HepG2 (cell line): ENCODE results near the gene TREML4. TPM values are rescaled to one million over a fixed set of nuclear protein-coding genes. Genes with fewer than 3 reads are reported as not detected.

Source experiments
- ATAC-seq: fragments of 200-7000 bp; cut with Tn5 transposase; 3 replicates; pipeline ENCODE4 v1.9.1; 2020; ENCODE audit warnings: mild to moderate bottlenecking, moderate library complexity
- BruUV-seq: library from RNA; stranded (reverse); fragments of 400-500 nt; replicated peaks from 2 replicates; lab custom pipeline; 2021; lab: Mats Ljungman, UMichigan
- CTCF ChIA-PET: fragments of 300-600 bp; formaldehyde crosslinking; extraction: SDS; loops from one replicate; lab custom pipeline; 2021; ENCODE audit warnings: low total read pairs, inconsistent platforms, low intra/inter-chr PET ratio; lab: Yijun Ruan, JAX
- POLR2A ChIA-PET: fragments of 350-600 bp; sonication (Branson Sonifier 250); formaldehyde crosslinking; loops from one replicate; lab custom pipeline; 2020; ENCODE audit warnings: antibody characterized with exemption, inconsistent platforms; lab: Yijun Ruan, JAX
- DNase-seq: peaks from one replicate; pipeline ENCODE4 v3.0.0-alpha.2; 2015; ENCODE audit warnings: low spot score
- FAIRE-seq: peaks from 3 replicates; lab custom pipeline; 2011; peaks lifted over from hg19 to GRCh38; lab: Jason Lieb, UNC
- H2AFZ ChIP-seq: one replicate; pipeline ENCODE4 v1.6.1; 2011; ENCODE audit warnings: low read length, inconsistent platforms
- H3K27ac ChIP-seq: fragments of 300-600 bp; 3 replicates; pipeline ENCODE4 v1.8.0; 2011; ENCODE audit warnings: mixed run types, mild to moderate bottlenecking, mixed read lengths, low read length, inconsistent platforms; ENCODE audit not compliant: insufficient read depth; ENCODE audit errors: extremely low read length
- H3K27me3 ChIP-seq, 2 experiments: fragments of 200-600 bp in 1 of 2; 2 replicates in 1 of 2; 3 replicates in 1 of 2; pipeline versions ENCODE4 v1.6.0 to v1.8.0; 2011; ENCODE audit warnings: low read length in 2 of 2, mild to moderate bottlenecking in 2 of 2, moderate library complexity in 2 of 2, inconsistent platforms in 1 of 2; ENCODE audit not compliant: insufficient read depth in 2 of 2, control insufficient read depth in 1 of 2
- H3K36me3 ChIP-seq, 2 experiments: fragments of 200-600 bp in 1 of 2; replicated peaks in 1 of 2; 2 replicates in 1 of 2; 3 replicates in 1 of 2; pipeline versions ENCODE4 v1.5.1 to v1.8.0; 2011; ENCODE audit warnings: low read length in 2 of 2, inconsistent platforms in 1 of 2; ENCODE audit not compliant: insufficient read depth in 2 of 2, control insufficient read depth in 1 of 2
- H3K4me1 ChIP-seq: 2 replicates; pipeline ENCODE4 v1.5.1; 2012; ENCODE audit warnings: low read length, inconsistent platforms; ENCODE audit not compliant: insufficient read depth
- H3K4me2 ChIP-seq: 2 replicates; pipeline ENCODE4 v1.6.0; 2011; ENCODE audit warnings: low read depth, low read length, inconsistent platforms
- H3K4me3 ChIP-seq, 3 experiments: fragments of 200-600 bp in 1 of 3; sonication (generic), shearing (Covaris generic) in 1 of 3; replicated peaks in 1 of 3; 2 replicates each; pipeline ENCODE4 v1.5.1; 2011 to 2016; ENCODE audit warnings: low read length in 3 of 3, inconsistent platforms in 2 of 3, low read depth in 2 of 3, mild to moderate bottlenecking in 2 of 3, control low read depth in 1 of 3, mixed read lengths in 1 of 3; ENCODE audit not compliant: insufficient read depth in 1 of 3
- H3K79me2 ChIP-seq: one replicate; pipeline ENCODE4 v1.6.1; 2011; ENCODE audit warnings: low read length, inconsistent platforms; ENCODE audit not compliant: insufficient read depth
- H3K9ac ChIP-seq: 2 replicates; pipeline ENCODE4 v1.6.0; 2011; ENCODE audit warnings: mild to moderate bottlenecking, low read depth, low read length, inconsistent platforms; ENCODE audit not compliant: insufficient read depth
- H3K9me3 ChIP-seq: 2 replicates; pipeline ENCODE4 v1.5.1; 2012; ENCODE audit warnings: mild to moderate bottlenecking, low read length
- H4K20me1 ChIP-seq: 2 replicates; pipeline ENCODE4 v1.6.0; 2011; ENCODE audit warnings: inconsistent platforms, mild to moderate bottlenecking, low read length, moderate library complexity; ENCODE audit not compliant: insufficient read depth
- ERF ChIP-seq: IDR thresholded peaks from 2 replicates; pipeline ENCODE4 v1.6.1; 2018; ENCODE audit warnings: missing biosample characterization, missing genetic modification reagents
- HDAC6 ChIP-seq: fragments of 200-600 bp; sonication (generic); IDR thresholded peaks from 2 replicates; pipeline ENCODE4 v1.7.0; 2017; ENCODE audit warnings: mild to moderate bottlenecking, antibody characterized with exemption, low read length, low read depth
- MXD1 ChIP-seq: sonication (generic); formaldehyde crosslinking; IDR thresholded peaks from 2 replicates; pipeline ENCODE4 v1.4.0; 2020; ENCODE audit warnings: mild to moderate bottlenecking, missing genetic modification reagents
- NKX3-1 ChIP-seq: sonication (generic); formaldehyde crosslinking; IDR thresholded peaks from 2 replicates; pipeline ENCODE4 v1.5.0; 2020; ENCODE audit warnings: missing genetic modification reagents
- NR3C1 ChIP-seq: sonication (generic); formaldehyde crosslinking; IDR thresholded peaks from 2 replicates; pipeline ENCODE4 v1.4.0; 2020; ENCODE audit warnings: missing genetic modification reagents
- PREB ChIP-seq: sonication (generic); formaldehyde crosslinking; IDR thresholded peaks from 2 replicates; pipeline ENCODE4 v1.4.0; 2020; ENCODE audit warnings: missing genetic modification reagents
- SRY ChIP-seq: sonication (generic); formaldehyde crosslinking; IDR thresholded peaks from 2 replicates; pipeline ENCODE4 v1.8.0; 2022; ENCODE audit warnings: mild to moderate bottlenecking, missing genetic modification reagents
- ZNF510 ChIP-seq: sonication (generic); formaldehyde crosslinking; IDR thresholded peaks from 2 replicates; pipeline ENCODE4 v1.4.0; 2020; ENCODE audit warnings: low read depth, mild to moderate bottlenecking, missing genetic modification reagents
- ZNF570 ChIP-seq: sonication (generic); formaldehyde crosslinking; IDR thresholded peaks from 2 replicates; pipeline ENCODE4 v1.4.0; 2020; ENCODE audit warnings: mild to moderate bottlenecking, missing genetic modification reagents, borderline replicate concordance
- ZNF616 ChIP-seq: sonication (generic); formaldehyde crosslinking; IDR thresholded peaks from 2 replicates; pipeline ENCODE4 v1.5.0; 2020; ENCODE audit warnings: low read depth, mild to moderate bottlenecking, missing genetic modification reagents
- WGBS: methylation state at CpG from one replicate; pipeline ENCODE4 v1.1.6; 2017; ENCODE audit warnings: low lambda C conversion rate; 5-methylcytosine and 5-hydroxymethylcytosine counted together
- in situ Hi-C: cut with HindIII; loops from 2 replicates; pipeline ENCODE4 v1.10.0; 2017; ENCODE audit warnings: low pct_unique_long_range_greater_than_20kb; ENCODE audit not compliant: extremely low pct_ligation_motif_present
- intact Hi-C: fragments of 100-400 bp; cut with micrococcal nuclease; formaldehyde crosslinking; loops from one replicate; pipeline ENCODE4 v1.10.0; 2022; ENCODE audit not compliant: unreplicated experiment
- polyA plus RNA-seq, 8 experiments: library from polyadenylated mRNA; depleted of rRNA in 3 of 8; stranded (reverse) in 7 of 8; unstranded in 1 of 8; fragments of >200 nt; fragmentation: Illumina TruSeq in 4 of 8; extraction: Trizol in 4 of 8; gene quantifications; 2 replicates each; pipeline versions ENCODE4 v1.2.1 to v1.2.3, GENCODE V29; 2011 to 2016; ENCODE audit warnings: low read depth in 4 of 8, missing spikeins in 1 of 8, mixed read lengths in 1 of 8; ENCODE audit not compliant: insufficient read depth in 1 of 8
- total RNA-seq, 5 experiments: library from RNA; depleted of rRNA; stranded (reverse); fragments of >200 nt; fragmentation: Illumina TruSeq; extraction: Trizol; gene quantifications; 2 replicates each; pipeline ENCODE4 v1.2.3, GENCODE V29; 2016; ENCODE audit warnings: low read depth in 1 of 5
- TF ChIP-seq, protein P1 (sequence below), 2 experiments: sonication (generic) in 1 of 2; formaldehyde crosslinking in 1 of 2; IDR thresholded peaks; 2 replicates each; pipeline versions ENCODE4 v1.4.0 to v1.6.1; 2018 to 2020; ENCODE audit warnings: missing genetic modification reagents in 2 of 2, borderline replicate concordance in 1 of 2, low read depth in 1 of 2, mild to moderate bottlenecking in 1 of 2, missing biosample characterization in 1 of 2
- TF ChIP-seq, protein P2 (sequence below): sonication (generic); formaldehyde crosslinking; IDR thresholded peaks from 2 replicates; pipeline ENCODE4 v1.8.0; 2022; ENCODE audit warnings: missing genetic modification reagents, mild to moderate bottlenecking, moderate library complexity, borderline replicate concordance

Gene TREML4
- total and polyA plus RNA-seq, 2 of the 13 experiments (the other 11 are each of a cell fraction or from before 2014, with no cell fraction given): not detected

DNA sequence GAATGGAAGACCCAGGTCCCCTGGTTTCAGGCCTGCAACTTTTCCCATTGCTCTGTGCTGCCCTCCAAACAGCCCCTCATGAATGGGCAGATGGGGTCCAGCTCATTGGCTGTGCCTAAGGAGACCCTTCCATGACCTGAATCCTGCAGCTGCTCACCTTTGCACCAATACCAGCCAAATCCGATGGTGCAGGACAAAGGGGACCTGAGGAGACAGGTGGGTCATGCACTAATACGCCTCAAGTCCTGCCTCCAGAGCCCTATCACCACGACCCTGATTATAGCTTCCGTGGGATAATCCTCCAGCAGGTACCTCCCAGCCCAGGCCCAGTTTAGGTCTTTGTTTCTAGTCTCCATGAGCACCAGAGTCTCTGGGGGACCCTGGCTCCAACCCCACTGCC lies 41.6 kb downstream of the TREML4 start:
- FAIRE-seq (no peak), ATAC-seq (no peak), DNase-seq (no peak)
- BruUV-seq: no TSS peak
- intact Hi-C loops (no loop called here), in situ Hi-C loops (no loop called here)
- H3K4me2 ChIP-seq: no peak overlapping the region
- H3K9ac ChIP-seq: no peak overlapping the region
- H3K9me3 ChIP-seq: no peaks in the 10 kb centered on the region
- TF ChIP-seq NR3C1 (CRISPR knock-in tag): no peak
- TF ChIP-seq PREB (CRISPR knock-in tag): no peak
- TF ChIP-seq, protein P1, sequence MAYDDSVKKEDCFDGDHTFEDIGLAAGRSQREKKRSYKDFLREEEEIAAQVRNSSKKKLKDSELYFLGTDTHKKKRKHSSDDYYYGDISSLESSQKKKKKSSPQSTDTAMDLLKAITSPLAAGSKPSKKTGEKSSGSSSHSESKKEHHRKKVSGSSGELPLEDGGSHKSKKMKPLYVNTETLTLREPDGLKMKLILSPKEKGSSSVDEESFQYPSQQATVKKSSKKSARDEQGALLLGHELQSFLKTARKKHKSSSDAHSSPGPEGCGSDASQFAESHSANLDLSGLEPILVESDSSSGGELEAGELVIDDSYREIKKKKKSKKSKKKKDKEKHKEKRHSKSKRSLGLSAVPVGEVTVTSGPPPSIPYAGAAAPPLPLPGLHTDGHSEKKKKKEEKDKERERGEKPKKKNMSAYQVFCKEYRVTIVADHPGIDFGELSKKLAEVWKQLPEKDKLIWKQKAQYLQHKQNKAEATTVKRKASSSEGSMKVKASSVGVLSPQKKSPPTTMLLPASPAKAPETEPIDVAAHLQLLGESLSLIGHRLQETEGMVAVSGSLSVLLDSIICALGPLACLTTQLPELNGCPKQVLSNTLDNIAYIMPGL (CRISPR knock-in tag; IDR thresholded peaks at IDR 0.05; ENCODE audit: borderline replicate concordance in 1 of 2, low read depth in 1 of 2): no peak
- TF ChIP-seq, protein P2, sequence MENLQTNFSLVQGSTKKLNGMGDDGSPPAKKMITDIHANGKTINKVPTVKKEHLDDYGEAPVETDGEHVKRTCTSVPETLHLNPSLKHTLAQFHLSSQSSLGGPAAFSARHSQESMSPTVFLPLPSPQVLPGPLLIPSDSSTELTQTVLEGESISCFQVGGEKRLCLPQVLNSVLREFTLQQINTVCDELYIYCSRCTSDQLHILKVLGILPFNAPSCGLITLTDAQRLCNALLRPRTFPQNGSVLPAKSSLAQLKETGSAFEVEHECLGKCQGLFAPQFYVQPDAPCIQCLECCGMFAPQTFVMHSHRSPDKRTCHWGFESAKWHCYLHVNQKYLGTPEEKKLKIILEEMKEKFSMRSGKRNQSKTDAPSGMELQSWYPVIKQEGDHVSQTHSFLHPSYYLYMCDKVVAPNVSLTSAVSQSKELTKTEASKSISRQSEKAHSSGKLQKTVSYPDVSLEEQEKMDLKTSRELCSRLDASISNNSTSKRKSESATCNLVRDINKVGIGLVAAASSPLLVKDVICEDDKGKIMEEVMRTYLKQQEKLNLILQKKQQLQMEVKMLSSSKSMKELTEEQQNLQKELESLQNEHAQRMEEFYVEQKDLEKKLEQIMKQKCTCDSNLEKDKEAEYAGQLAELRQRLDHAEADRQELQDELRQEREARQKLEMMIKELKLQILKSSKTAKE (CRISPR knock-in tag): no peak
- no peak for TF ChIP-seq ZNF510 (CRISPR knock-in tag)
- TF ChIP-seq HDAC6: no peak
- TF ChIP-seq ERF (CRISPR knock-in tag): no peak
- no peak for TF ChIP-seq MXD1 (CRISPR knock-in tag)
- TF ChIP-seq SRY (CRISPR knock-in tag): no peak
- TF ChIP-seq NKX3-1: no peak
- TF ChIP-seq ZNF570 (CRISPR knock-in tag): no peak
- no peak for TF ChIP-seq ZNF616 (CRISPR knock-in tag)
- no peaks in the 10 kb centered on the region for H3K4me1 ChIP-seq
- H3K36me3 ChIP-seq: no peaks in the 10 kb centered on the region
- no peak overlapping the region for H3K27ac ChIP-seq
- H4K20me1 ChIP-seq: no peaks in the 10 kb centered on the region
- H3K79me2 ChIP-seq: no peaks in the 10 kb centered on the region
- WGBS: 4% methylated on average over 4 of the region's 4 CpGs
- no peak overlapping the region for H3K4me3 ChIP-seq
- CTCF ChIA-PET: no interaction called here
- H3K27me3 ChIP-seq: peaks cover 1 to 27% of the 10 kb centered on the region in 2 experiments; a peak in 3 of 5 replicates
- POLR2A ChIA-PET: no interaction called here
- no peak overlapping the region for H2AFZ ChIP-seq
